ENCODE results near the gene TMEM132E.
"Not testable (repeated sequence)": the region's sequence is repeated elsewhere in the genome, so short reads cannot be mapped to it uniquely, and the experiment has no call there.

TMEM132E gene

DNA sequence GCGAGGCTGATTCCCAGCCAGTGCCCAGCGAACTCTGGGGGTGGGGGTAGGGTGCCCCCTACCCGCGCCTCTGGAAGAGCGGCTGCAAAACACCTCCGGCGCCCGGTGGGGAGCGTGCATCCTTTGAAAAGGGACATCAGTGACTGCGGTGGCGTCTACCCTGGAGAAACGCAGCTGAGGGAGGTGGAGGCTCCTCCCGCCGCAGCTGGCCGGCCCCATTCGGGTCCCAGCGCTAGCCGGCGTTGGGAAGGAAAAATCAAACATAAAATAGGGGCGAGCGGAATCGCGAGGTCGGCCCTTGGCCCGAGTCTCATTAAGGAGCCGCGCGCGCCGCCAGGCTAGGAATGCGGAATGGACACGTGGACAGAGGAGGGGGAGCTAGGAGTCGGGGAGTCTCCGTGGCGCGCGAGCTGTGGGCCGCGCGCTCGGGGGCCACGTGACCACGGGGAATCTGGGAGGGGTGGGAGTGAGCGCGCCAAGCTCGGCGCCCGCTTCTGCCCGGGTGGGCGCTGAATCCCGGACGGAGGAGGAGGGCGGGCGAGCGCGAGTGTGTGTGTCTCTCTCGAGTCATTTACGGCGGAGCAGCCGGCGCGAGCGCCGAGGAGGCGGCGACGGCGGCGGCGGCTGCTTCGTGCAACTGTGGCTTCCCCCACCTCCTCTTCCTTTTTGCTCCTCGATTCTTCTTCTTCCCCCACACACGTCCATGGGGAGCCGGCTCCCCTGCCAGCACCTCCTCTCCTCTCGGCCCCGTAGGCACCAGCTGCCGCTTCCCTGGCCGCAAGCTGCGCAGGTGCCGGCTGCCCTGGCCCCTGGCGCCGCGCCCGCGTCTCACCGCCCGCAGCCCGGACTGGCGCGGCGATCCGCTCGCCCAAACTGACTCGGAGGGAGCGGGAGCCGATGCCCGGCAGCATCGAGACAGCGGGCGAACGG is at the start of gene TMEM132E:
Gene TMEM132E, plus strand, starts transcription at position 566 of the 930 bp plus-strand sequence. CDS start 1,495 bp downstream, outside the sequence.
- no peak for DNase-seq (ENCODE audit: low spot score)

DNA sequence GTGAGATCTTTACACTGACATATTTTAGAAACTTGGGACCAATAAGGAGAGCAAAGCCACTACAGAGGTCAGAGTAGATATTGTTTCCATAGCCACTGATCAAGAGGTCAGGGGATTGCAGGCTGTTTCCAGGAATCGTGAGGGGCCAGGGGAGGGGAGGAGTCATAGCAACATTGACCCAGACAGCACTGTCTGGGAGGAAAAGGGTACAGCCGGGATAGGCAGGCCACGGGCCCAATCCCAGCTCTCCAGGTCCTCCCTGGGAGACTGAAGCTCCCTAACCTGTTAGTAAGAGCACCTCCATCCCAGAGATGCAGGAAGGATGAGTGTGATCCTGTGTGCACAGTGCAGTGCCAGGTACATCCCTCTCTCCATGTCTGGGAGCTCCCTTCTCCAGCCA is 48.5 kb upstream of the TMEM132E start:
- DNase-seq (ENCODE audit: low spot score), result no peak

GRCh38 chr17:34532281-34533065 is 46.9 kb upstream of the TMEM132E start:
- DNase-seq (ENCODE audit: low spot score), result no peak

GRCh38 chr17:34533806-34534527 is 45.4 kb upstream of the TMEM132E start:
- DNase-seq (ENCODE audit: low spot score), result no peak

DNA sequence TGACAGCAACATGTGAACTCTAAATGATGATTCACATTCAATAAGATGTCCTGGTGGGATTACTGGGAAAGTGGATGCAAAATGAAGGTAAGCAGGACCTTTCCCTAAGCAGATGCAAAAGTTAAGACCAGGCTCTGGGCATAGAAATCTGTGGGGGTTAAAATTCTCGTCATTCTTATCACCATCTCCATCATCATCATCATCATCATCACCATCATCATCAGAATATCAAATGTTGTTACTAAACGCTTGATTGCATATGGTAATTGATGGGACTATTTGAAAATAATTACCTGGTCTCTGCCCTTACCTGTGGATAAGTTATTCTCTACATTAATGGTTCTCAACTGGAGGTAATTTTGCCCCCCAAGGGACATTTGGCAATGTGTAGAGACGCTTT is 41.9 kb upstream of the TMEM132E start:
- DNase-seq (ENCODE audit: low spot score), result no peak

DNA sequence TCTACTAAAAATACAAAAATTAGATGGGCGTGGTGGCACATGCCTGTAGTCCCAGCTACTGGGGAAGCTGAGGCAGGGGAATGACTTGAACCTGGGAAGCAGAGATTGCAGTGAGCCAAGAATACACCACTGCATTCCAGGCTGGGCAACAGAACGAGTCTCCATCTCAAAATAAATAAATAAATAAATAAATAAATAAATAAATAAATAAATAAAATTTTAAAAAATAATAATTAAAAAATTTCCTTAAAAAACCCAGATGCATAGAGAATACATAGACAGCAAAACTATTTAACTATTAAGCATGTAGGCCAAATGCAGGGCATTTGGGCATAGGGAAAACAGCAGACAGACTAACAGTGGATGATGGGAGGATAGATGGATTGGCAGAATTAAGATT is 40.8 kb upstream of the TMEM132E start:
- DNase-seq (ENCODE audit: low spot score), result not testable (repeated sequence)

DNA sequence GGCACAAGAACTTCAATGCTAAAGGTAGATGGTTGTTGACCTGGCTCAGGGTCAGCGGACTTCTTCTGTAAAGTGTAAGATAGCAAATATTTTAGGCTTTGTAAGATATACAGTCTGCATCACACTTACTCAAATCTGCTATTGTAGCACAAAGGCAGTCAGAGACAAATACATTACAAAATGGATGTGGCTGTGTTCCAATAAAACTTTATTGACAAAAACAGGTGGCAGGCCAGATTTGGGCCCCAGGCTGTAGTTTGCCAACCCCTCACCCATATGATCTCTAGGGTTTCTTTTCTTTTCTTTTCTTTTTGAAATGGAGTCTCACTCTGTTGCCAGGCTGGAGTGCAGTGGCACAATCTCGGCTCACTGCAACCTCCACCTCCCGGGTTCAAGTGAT is 39.5 kb upstream of the TMEM132E start:
- DNase-seq (ENCODE audit: low spot score), result no peak

DNA sequence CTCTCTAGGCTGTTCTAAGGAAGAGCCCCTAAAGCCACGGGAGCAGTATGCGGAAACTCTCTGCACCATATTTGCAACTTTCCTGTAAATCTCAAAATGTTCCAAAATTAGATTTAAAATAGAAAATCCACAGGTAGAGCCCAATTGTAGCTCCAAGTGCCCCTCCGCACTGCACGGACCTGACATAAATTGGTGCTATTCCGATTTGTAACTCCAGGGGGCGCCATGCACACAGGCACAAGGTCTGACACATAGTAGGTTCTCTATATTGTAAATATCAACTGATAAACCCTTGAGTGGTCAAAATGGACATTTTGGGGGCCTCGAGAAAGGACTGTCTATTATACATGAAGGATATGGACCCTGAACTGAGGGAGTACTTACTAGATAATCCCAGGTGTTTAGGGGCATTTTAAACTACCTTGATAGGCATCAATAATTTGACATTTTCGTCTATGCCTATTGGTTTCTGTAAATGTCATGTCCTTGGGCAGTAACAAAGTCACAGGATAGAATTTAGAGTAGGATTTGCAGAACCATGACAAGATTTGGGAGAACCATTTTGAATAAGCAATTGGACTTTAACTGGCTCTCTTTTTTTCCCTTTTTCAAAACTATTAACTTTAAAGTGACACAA is 36.6 kb upstream of the TMEM132E start:
- DNase-seq (ENCODE audit: low spot score), result peak; percentile 65

- DNase-seq (ENCODE audit: low spot score), result no peak
Observed at GRCh38 chr17:34547453-34548063, 31.8 kb upstream of the TMEM132E start.

- DNase-seq (ENCODE audit: low spot score), result no peak
Observed at GRCh38 chr17:34549966-34550365, 29.4 kb upstream of the TMEM132E start.

DNA sequence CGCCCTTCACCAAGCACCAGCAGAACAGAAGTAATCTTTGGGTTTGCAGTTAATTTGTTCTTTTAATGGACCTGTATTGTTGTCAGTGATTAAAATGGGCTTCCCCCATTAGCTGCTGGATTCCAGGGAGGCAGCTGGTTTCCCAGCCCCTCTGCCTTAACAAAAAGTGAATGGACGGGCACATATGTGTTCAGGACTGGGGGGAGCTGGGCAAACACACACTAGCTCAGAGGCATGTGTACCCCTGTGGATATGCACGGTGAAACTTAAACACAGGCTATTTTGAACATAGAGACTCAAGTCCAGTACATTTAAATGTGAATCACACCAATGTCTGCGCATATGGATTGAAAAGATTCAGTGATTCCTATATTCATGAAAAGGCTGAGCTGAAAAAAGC is 25.5 kb upstream of the TMEM132E start:
- no peak for DNase-seq (ENCODE audit: low spot score)

DNA sequence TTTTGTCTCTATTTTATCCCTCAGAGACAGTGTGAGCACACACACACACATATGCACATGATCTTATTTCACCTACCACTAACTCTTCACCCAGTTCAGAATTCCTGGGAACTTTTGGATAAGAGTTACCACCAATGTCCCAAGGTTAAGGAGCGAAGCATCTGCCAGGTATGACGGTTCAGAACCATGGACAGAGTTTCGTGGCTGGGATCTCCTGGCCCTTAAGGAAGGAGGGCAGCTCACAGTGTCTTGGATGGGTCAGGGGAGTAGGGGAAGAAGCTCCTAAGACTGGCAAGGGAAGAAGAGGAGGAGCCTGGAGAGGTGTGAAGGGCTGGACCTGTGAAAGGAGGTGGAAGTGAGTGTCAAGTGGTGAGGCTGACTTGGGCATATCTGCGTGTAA is 23.0 kb upstream of the TMEM132E start:
- no peak for DNase-seq (ENCODE audit: low spot score)

DNA sequence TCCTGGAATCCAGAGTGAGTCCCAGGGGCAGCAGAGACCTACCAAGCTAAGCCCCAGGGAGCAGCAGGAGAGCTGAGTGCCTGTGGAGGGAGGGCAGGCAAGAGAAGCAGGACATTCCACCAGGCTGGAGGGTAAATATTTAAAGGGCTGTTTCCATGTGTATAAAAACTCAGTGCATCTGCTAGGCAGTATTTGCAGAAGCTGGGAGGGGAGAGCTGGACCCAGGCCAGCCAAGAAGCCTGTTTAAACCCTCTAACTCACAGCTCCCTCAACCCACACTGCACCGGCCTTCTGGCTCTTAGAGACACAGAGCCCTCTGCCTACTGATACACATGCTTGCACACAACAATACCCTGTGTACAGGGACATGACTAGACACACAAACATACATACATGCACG is 22.5 kb upstream of the TMEM132E start:
- DNase-seq (ENCODE audit: low spot score), result no peak

- no peak for DNase-seq (ENCODE audit: low spot score)
Observed at GRCh38 chr17:34561328-34561727, 18.1 kb upstream of the TMEM132E start.

DNA sequence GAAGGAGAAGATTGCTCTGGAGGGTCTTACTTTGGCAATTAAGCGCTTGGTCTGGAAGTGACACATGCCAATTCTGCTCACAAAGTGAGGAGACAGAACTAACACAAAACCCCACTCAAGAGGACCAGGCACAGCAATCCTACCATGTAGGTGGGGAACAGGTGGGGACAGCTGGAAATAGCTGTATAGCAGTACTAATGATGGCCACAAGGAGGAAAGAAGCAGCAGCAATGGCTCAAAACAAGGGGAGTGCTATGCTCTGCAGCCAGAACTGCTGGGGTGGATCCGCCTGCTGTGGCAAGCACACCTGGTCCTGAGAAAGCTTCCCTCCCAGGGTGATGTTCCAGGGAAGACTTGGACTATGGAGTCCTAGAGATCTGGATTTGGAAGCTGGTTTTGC is 17.0 kb upstream of the TMEM132E start:
- DNase-seq (ENCODE audit: low spot score), result no peak

GRCh38 chr17:34565713-34566112 is 13.7 kb upstream of the TMEM132E start:
- no peak for DNase-seq (ENCODE audit: low spot score)

GRCh38 chr17:34566201-34566600 is 13.2 kb upstream of the TMEM132E start:
- DNase-seq (ENCODE audit: low spot score), result no peak

DNA sequence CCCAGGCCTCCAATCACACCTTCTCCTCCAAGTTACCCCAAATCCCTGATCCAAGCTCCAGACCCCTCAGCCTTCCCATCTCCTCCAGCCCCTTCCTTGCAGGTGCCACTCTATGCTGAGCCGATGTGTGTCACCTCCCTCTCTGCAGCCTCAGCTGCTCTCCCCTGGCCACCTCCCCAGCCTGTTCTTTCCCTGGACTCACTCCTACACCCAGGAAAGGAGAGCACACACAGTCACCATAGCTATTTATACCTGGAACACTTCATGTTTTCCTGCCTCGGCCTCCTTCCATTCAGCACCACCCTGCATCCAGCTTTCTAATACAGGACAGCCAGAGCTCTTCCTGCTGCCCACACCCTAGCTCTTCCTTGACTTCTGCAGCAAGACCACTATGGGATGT is 12.5 kb upstream of the TMEM132E start:
- DNase-seq (ENCODE audit: low spot score), result no peak

DNA sequence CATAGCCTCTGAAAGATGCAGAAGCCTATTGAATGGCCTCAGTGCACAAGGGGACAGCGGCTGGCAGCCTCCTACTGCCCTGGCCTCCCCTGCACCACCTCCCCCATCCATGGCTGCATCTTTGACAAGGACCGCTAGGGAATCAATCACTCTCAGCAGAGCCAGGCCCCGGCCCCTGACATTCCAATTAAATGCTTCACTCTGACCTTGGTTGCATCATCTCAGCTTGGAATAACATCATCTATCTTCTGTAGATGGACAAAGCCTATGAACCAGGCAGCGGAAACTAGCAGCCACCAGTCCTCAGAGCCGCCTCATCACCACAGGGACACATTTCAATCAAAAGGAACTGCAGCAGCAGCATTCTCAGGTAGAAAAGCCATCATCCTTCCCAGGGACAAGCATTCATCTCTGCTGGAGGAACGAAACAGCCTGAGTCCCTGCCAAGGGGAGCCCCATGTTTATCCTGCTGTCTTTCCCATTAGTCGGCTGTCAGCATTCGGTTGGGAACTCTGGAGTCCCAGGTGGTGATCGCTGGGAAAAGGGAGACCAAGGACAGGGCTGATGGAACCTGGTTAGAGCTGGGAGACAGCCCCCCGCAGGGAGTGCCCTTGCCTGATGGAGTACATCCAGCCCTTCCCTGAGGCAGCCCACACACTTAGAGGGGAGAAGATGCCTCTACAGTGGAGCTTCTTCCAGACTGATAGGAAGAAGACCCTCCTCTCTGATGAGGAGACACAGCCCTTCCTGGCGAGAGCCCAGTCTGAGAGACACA is 11.5 kb upstream of the TMEM132E start:
- DNase-seq (ENCODE audit: low spot score), result no peak

GRCh38 chr17:34568953-34569352 is 10.4 kb upstream of the TMEM132E start:
- DNase-seq (ENCODE audit: low spot score), result no peak

GRCh38 chr17:34569591-34569990 is 9.8 kb upstream of the TMEM132E start:
- DNase-seq (ENCODE audit: low spot score), result no peak
